RPMI7951 (cell line): ENCODE data around the gene KPNA5. TPM values are rescaled to one million over a fixed set of nuclear protein-coding genes. Genes with fewer than 3 reads are reported as not detected.
"Not testable (repeated sequence)": the region's sequence is repeated elsewhere in the genome, so short reads cannot be mapped to it uniquely, and the experiment has no call there.

Experiments used
- DNase-seq: peaks from one replicate; pipeline ENCODE4 v3.0.0-alpha.2; 2012; ENCODE audit warnings: low read depth
- total RNA-seq: library from RNA; depleted of rRNA; stranded (reverse); fragments of >200 nt; shearing (Covaris generic); gene quantifications from 2 replicates; pipeline ENCODE4 v1.2.3, GENCODE V29; 2014

KPNA5 gene
- total RNA-seq, 1 experiment from 2014 or later, result 7.2 TPM

- not testable (repeated sequence) for DNase-seq
These were observed 22.9 kb downstream of the KPNA5 start for GRCh38 chr6:116703888-116704287.

DNA sequence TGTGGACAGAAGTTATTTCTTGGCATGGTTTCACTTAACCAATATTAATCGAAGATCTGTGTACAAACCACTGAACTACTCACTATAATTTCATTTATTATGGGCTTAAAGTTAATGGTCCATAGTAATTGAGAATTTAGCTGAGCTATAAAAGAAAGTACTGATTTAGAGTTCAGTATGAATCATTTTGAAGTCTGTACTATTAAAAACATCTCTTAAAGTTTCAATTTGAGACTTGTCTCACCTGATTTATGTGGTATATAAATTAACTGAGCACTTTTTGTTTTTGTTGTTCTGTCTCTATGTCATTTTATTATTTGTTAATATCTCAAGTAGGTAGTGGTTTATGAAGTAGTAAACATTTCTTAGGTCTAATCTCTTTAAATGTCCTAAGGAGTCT lies 24.9 kb downstream of the KPNA5 start:
- no peak for DNase-seq

- no peak for DNase-seq
These were observed 33.3 kb downstream of the KPNA5 start for GRCh38 chr6:116714296-116714695.

GRCh38 chr6:116714761-116715160 lies 33.8 kb downstream of the KPNA5 start:
- DNase-seq, result no peak

GRCh38 chr6:116726947-116727346 lies 45.9 kb downstream of the KPNA5 start:
- DNase-seq, result no peak

DNA sequence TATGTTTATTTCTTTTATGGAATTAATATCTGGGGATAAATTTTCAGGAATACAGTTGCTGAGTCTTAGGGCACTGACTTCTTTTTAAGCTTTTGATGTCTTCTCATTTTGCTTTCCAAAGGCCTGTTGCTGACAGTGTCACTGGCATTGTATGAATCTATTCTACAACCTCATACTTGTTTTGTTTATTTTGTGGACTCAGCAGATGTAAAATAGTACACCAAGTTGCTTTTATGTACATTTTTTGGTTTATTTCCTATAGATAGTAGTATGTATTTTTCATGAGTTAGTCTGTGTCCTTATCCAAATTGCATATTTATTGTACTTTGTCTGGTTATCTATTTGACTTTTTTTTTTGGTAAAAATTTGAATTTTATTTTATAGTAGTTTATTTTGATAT lies 49.5 kb downstream of the KPNA5 start:
- DNase-seq, result no peak

GRCh38 chr6:116737004-116737403 lies 56.0 kb downstream of the KPNA5 start:
- no peak for DNase-seq

DNA sequence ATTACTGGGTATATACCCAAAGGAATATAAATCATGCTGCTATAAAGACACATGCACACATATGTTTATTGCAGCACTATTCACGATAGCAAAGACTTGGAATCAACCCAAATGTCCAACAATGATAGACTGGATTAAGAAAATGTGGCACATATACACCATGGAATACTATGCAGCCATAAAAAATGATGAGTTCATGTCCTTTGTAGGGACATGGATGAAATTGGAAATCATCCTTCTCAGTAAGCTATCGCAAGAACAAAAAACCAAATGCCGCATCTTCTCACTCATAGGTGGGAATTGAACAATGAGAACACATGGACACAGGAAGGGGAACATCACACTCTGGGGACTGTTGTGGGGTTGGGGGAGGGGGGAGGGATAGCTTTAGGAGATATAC lies 59.5 kb downstream of the KPNA5 start:
- not testable (repeated sequence) for DNase-seq

GRCh38 chr6:116741571-116741970 lies 60.6 kb downstream of the KPNA5 start:
- DNase-seq, result no peak

DNA sequence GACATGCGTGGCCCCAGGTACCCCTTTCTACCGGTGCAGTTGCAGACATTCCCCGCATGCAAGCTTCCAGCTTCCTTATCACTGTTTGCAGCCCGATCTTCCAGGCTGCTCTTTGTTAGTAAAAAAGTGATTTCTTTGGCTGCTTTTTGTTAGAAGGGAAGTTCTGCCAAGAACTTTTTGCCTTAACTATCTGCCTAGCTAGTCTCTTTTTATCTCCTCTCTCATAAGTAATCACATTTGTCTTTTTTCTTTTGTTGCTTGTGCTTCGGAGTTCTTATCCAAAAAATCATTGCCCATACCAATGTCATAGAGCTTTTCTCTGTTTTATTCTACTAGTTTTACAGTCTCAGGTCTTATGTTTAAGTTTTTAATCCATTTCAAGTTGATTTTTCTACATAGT lies 64.2 kb downstream of the KPNA5 start:
- DNase-seq, result no peak

- DNase-seq, result no peak
These were observed 80.8 kb downstream of the KPNA5 start for GRCh38 chr6:116761779-116762178.

GRCh38 chr6:116762235-116762634 lies 81.2 kb downstream of the KPNA5 start:
- no peak for DNase-seq

DNA sequence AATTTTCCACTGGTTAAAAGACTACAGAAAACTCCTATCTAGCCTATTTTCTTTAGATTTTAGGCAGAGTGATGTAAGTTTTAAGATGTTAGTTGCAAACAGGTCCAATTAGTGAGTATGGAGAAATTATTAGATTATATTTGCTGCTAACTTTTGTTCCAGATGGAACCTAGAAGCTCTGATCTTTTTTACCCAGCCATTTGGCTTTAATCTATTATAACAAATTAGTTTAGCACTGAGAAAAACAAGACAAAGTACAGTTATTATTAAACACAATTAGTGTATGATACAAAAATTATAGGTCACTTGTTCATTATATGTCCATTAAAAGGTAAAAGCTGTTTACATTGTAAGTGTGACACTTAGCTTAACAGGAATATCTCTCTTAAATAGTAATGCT lies 82.0 kb downstream of the KPNA5 start:
- DNase-seq, result no peak

- no peak for DNase-seq
These were observed 83.1 kb downstream of the KPNA5 start for GRCh38 chr6:116763906-116764628.

DNA sequence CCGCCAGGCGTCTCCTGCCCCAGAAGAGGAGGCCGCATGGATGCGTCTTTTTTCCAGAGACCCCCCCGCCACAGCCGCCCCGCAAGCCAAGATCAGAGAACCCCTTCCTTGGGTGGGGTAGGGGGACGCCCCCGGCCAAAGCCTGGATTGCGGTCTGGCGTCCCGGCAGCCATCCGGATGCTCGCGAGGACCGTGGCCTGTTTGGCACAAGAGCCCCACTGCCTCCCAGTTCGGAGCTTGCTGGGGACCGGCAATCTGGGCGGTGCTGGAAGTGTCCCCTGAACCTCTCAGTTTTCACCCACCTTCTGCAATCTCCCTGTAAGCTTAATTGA lies 83.6 kb downstream of the KPNA5 start:
- no peak for DNase-seq

DNA sequence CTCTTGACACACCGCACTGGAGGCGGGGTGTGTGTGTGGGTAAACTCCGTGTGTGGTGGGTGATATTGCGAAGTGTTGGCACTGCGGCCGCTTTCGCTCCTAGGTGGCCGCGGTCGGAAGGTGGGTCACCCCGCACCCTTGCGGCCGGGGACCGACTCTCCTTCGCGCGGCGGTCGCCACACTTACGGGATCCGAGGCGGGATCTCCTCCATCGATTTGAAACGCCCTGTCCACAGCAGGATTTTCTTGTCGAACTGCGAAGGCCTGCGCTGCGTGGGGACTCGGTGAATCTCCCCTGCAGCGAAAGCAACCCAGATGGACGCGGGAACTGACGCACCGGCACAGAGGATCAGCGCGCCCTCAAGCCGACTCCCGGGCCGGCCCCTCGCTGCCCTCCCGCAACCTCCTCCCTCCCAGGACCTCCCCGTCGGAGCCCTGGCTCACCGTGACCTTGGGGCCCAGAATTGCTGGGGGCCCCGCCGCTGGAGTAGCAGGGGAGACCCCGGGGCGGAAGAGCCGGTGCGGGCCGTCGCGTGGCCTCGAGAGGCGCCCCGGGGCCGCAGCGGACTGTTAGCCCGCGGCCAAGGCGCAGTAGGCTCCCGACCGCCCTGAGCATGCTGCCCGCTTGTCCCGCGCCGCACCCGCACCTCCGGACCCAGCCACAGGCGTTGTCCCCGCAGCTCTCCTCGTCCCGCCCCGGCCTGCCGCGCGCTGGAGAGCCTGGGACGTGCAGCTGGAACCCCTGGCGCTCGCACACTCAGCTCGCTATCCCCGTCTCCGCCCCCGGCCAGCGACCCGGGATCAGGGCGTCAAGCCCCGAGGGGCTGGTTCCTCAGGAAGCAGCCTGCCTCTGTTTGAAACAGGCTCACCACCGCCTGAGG lies 84.2 kb downstream of the KPNA5 start, which contains the start of gene FAM162B:
TSS of gene FAM162B (minus strand) at position 759 of the 881 bp plus-strand sequence. CDS start at position 616, 143 bp downstream.
- DNase-seq, result no peak

- DNase-seq, result no peak
These were observed 85.6 kb downstream of the KPNA5 start for GRCh38 chr6:116766506-116767176.

- DNase-seq, result no peak
These were observed 86.7 kb downstream of the KPNA5 start for GRCh38 chr6:116767715-116768114.

DNA sequence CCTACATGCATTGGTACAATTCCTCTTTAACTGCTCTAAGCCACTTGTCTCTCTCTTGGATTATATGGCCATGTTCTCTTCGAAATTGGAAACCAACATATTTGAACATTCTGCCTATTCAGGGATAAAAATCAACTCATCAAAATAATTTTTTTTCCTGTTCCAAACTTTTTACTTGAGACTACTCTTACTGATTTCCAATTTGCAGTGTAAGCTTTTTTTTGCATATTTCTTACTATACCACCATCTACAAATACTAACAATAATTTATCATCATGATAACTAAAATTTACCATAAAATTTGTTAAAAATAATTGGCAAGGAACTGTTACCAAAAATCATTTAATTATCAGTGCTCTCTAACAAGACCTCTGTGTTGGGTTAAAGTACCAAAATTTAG lies 91.4 kb downstream of the KPNA5 start:
- DNase-seq, result no peak

DNA sequence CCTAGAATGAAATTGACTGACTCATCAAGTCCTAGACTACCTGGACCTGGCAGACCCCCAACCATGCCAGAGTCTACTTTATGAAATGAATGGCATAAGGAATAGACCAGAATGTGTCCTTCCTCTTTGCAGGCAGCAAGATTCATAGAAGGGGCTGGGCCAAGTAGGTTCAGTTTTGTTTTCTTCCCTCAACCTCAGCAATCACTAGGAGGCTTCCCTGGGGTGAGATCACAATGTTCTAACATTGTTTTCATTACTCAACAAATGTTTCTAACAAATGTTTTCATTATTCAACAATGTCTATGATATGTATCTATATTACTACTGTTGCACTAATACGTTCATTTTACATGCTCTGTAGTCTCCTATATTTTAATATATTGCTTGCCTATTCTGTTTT lies 92.9 kb downstream of the KPNA5 start:
- no peak for DNase-seq

- DNase-seq, result peak; percentile 54
These were observed 98.7 kb downstream of the KPNA5 start for GRCh38 chr6:116779573-116780164.

- peak; percentile 9 for DNase-seq
These were observed 102.8 kb downstream of the KPNA5 start for GRCh38 chr6:116783852-116784251.
